Measurements from ENCODE around the gene PTPRCAP. TPM values are rescaled to one million over a fixed set of nuclear protein-coding genes. Genes with fewer than 3 reads are reported as not detected.

PTPRCAP gene
- total RNA-seq, 1 experiment from 2014 or later, result 1.7 TPM

GRCh38 chr11:67463186-67463585 is 25.7 kb upstream of the PTPRCAP start:
- no peak overlapping the region for H3K56ac ChIP-seq (ENCODE audit: insufficient read length, low read depth, low read length)
- H3K9me3 Mint-ChIP-seq, result no peaks in the 10 kb centered on the region
- H2BK20ac ChIP-seq (ENCODE audit: low read depth, low read length, poor library complexity, severe bottlenecking), result no peak overlapping the region
- peaks cover 0 to 4% (median 0%) of the 10 kb centered on the region in 3 experiments; a peak in 2 of 7 replicates for H3K36me3 Mint-ChIP-seq (ENCODE audit: insufficient read depth in 1 of 3, low read depth in 3 of 3)
- H3K9me3 ChIP-seq (ENCODE audit: control insufficient read depth, low read depth, low read length), result no peaks in the 10 kb centered on the region
- H4K5ac ChIP-seq (ENCODE audit: insufficient read length, low read depth, low read length), result no peak overlapping the region
- no CpG with 5 or more reads among the region's 10 CpGs for WGBS (ENCODE audit: extremely low coverage, insufficient read length, low lambda C conversion rate)
- no peak overlapping the region; a peak in 1 of 7 replicates for H3K27ac Mint-ChIP-seq
- H3K27me3 Mint-ChIP-seq (ENCODE audit: low read depth), result peaks cover 8% of the 10 kb centered on the region
- no peaks in the 10 kb centered on the region for H3K27me3 ChIP-seq (ENCODE audit: insufficient read depth, low read length)
- no peaks in the 10 kb centered on the region for H4K20me1 ChIP-seq (ENCODE audit: control insufficient read depth, insufficient read depth, insufficient read length)
- no peak overlapping the region for H3K14ac ChIP-seq (ENCODE audit: insufficient read depth, low read length)
- H2BK120ac ChIP-seq (ENCODE audit: low read depth, low read length, poor library complexity, severe bottlenecking), result no peak overlapping the region
- H2AK5ac ChIP-seq (ENCODE audit: insufficient read length, low read length), result no peak overlapping the region
- no peaks in the 10 kb centered on the region; the same call in 1 of the 2 replicates for H3K4me1 ChIP-seq (ENCODE audit: insufficient read depth, low read length)
- no peak overlapping the region for H4K91ac ChIP-seq (ENCODE audit: insufficient read length, low read depth, low read length)
- peaks cover 16 to 22% of the 10 kb centered on the region in 2 experiments for H3K4me1 Mint-ChIP-seq
- no peak overlapping the region for H3K27ac ChIP-seq (ENCODE audit: insufficient read length, low read depth, low read length)
- TF ChIP-seq, protein P1, sequence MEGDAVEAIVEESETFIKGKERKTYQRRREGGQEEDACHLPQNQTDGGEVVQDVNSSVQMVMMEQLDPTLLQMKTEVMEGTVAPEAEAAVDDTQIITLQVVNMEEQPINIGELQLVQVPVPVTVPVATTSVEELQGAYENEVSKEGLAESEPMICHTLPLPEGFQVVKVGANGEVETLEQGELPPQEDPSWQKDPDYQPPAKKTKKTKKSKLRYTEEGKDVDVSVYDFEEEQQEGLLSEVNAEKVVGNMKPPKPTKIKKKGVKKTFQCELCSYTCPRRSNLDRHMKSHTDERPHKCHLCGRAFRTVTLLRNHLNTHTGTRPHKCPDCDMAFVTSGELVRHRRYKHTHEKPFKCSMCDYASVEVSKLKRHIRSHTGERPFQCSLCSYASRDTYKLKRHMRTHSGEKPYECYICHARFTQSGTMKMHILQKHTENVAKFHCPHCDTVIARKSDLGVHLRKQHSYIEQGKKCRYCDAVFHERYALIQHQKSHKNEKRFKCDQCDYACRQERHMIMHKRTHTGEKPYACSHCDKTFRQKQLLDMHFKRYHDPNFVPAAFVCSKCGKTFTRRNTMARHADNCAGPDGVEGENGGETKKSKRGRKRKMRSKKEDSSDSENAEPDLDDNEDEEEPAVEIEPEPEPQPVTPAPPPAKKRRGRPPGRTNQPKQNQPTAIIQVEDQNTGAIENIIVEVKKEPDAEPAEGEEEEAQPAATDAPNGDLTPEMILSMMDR (conservative IDR thresholded peaks at IDR 0.05), result no peak
- DNase-seq, result no peak
- H3K79me1 ChIP-seq (ENCODE audit: insufficient read depth, low read depth, low read length, poor library complexity, severe bottlenecking), result no peaks in the 10 kb centered on the region
- H4K8ac ChIP-seq (replicated peaks; ENCODE audit: insufficient read length, low read depth, low read length), result no peak overlapping the region
- H3K23ac ChIP-seq (ENCODE audit: insufficient read length, low read depth, low read length), result no peak overlapping the region
- no peak overlapping the region for H3K18ac ChIP-seq (ENCODE audit: insufficient read length, low read depth, low read length)
- H2BK15ac ChIP-seq (ENCODE audit: low read depth, low read length), result no peak overlapping the region
- H3K9ac ChIP-seq (ENCODE audit: extremely low read depth, insufficient read length, low read length), result no peak overlapping the region
- no peak overlapping the region for H3K4me2 ChIP-seq (ENCODE audit: insufficient read depth, insufficient read length, low read length)
- no peak overlapping the region for H3T11ph ChIP-seq (ENCODE audit: low read length)
- H3K23me2 ChIP-seq (ENCODE audit: insufficient read length, low read depth, low read length, poor library complexity, severe bottlenecking), result peaks cover 8% of the 10 kb centered on the region
- H3K4me3 Mint-ChIP-seq, result peak overlapping the region in 1 of 2 experiments; percentile 60; a peak in 1 of 5 replicates
- H3K4ac ChIP-seq (ENCODE audit: low read depth, low read length), result no peak overlapping the region
- H2AFZ ChIP-seq (ENCODE audit: low read length), result no peak overlapping the region
- no peak overlapping the region for H2BK12ac ChIP-seq (ENCODE audit: insufficient read length, low read depth, low read length)
- no peak overlapping the region for H2BK5ac ChIP-seq (ENCODE audit: insufficient read length, low read length)
- no peaks in the 10 kb centered on the region for H3K79me2 ChIP-seq (ENCODE audit: insufficient read depth, low read length)
